Mammary epithelial cell (primary cell): Measurements from ENCODE around the gene EEF1AKMT2.

Source experiments
- CTCF ChIP-seq, 2 donors: IDR thresholded peaks in 1 of 2; conservative IDR thresholded peaks in 1 of 2; 2 replicates each; pipeline ENCODE4 v1.5.1; 2011 to 2012; ENCODE audit warnings: inconsistent platforms in 2 of 2, low read length in 2 of 2, mild to moderate bottlenecking in 2 of 2, control low read depth in 1 of 2, low read depth in 1 of 2; ENCODE audit not compliant: insufficient read depth in 1 of 2; ENCODE audit errors: extremely low read depth in 1 of 2
- EZH2 ChIP-seq: IDR thresholded peaks from 2 replicates; pipeline ENCODE4 v1.6.1; 2012; ENCODE audit warnings: low read length, inconsistent platforms, borderline replicate concordance

GRCh38 chr10:124791547-124792348 lies at the start of gene EEF1AKMT2:
- TF ChIP-seq CTCF (conservative IDR thresholded peaks at IDR 0.05 in 1 of 2, IDR thresholded peaks at IDR 0.05 in 1 of 2; ENCODE audit: extremely low read depth in 1 of 2, insufficient read depth in 1 of 2, low read depth in 1 of 2, low read length in 2 of 2) = peak in 1 of 2 donors; percentile 44
- TF ChIP-seq EZH2 = no peak
